ENCODE data around the gene SORCS3. TPM values are rescaled to one million over a fixed set of nuclear protein-coding genes. Genes with fewer than 3 reads are reported as not detected.

The SORCS3 gene
- total and polyA plus RNA-seq, 11 donors = 0.03 to 0.19 (median 0.05) TPM; not detected in 8

- Histone ChIP-seq H3K27me3 (peaks cover 0 to 11% (median 0%) of the 10 kb centered on the region in 9 donors), H3K36me3 (no peaks in the 10 kb centered on the region), H3K9me3 (no peaks in the 10 kb centered on the region), H3K4me3 (peak overlapping the region in 9 of 12 donors; percentile 28 to 43 (median 37)), H3K4me1 (no peaks in the 10 kb centered on the region), H3K27ac (no peak overlapping the region)
- TF ChIP-seq CTCF (IDR thresholded peaks at IDR 0.05) (no peak), POLR2A (IDR thresholded peaks at IDR 0.05) (no peak)
- 21 to 24% (median 22%) methylated on average over 31 to 35 of the region's 35 CpGs for WGBS, 4 donors
- intact Hi-C loops (cut with DNase I) = no loop called here
- DNase-seq (peak in 1 of 5 donors; percentile 31), ATAC-seq (peak in 2 of 4 donors; percentile 51 to 74)
Measured at GRCh38 chr10:104680467-104681401, 39.6 kb downstream of the SORCS3 start.

- TF ChIP-seq POLR2A (IDR thresholded peaks at IDR 0.05) = no peak
- ATAC-seq (no peak), DNase-seq (no peak)
- intact Hi-C loops (cut with DNase I) = no loop called here
- Histone ChIP-seq H3K9me3 (no peaks in the 10 kb centered on the region), H3K27me3 (peaks cover 0 to 11% (median 0%) of the 10 kb centered on the region in 9 donors), H3K4me1 (no peaks in the 10 kb centered on the region), H3K4me3 (peak overlapping the region in 7 of 12 donors; percentile 32 to 43 (median 38)), H3K27ac (no peak overlapping the region), H3K36me3 (no peaks in the 10 kb centered on the region)
- WGBS, 4 donors = 38 to 87% (median 70%) methylated on average over 2 of the region's 2 CpGs
Measured at GRCh38 chr10:104681485-104681884, 40.4 kb downstream of the SORCS3 start.

GRCh38 chr10:104683567-104683966 is 42.5 kb downstream of the SORCS3 start:
- no peak for ATAC-seq
- intact Hi-C loops (cut with DNase I) = no loop called here

GRCh38 chr10:104686829-104687228 is 45.7 kb downstream of the SORCS3 start:
- H3K27me3 ChIP-seq = peaks cover 0 to 10% (median 0%) of the 10 kb centered on the region in 9 donors
- WGBS, 4 donors = 39 to 82% (median 60%) methylated on average over 1 of the region's 1 CpG
- ATAC-seq = no peak

More at GRCh38 chr10:104683567-104683966, 42.5 kb downstream of the SORCS3 start:
- TF ChIP-seq POLR2A (IDR thresholded peaks at IDR 0.05) = no peak
- TF ChIP-seq CTCF (IDR thresholded peaks at IDR 0.05) = no peak
- Histone ChIP-seq H3K4me1 (no peaks in the 10 kb centered on the region), H3K4me3 (no peak overlapping the region), H3K27me3 (peaks cover 0 to 11% (median 0%) of the 10 kb centered on the region in 9 donors), H3K36me3 (no peaks in the 10 kb centered on the region), H3K9me3 (no peaks in the 10 kb centered on the region), H3K27ac (no peak overlapping the region)
- no peak for DNase-seq
- 67 to 85% (median 80%) methylated on average over 1 of the region's 1 CpG for WGBS, 4 donors

More at GRCh38 chr10:104686829-104687228, 45.7 kb downstream of the SORCS3 start:
- no peaks in the 10 kb centered on the region for H3K36me3 ChIP-seq
- H3K4me1 ChIP-seq = no peaks in the 10 kb centered on the region
- no peak for DNase-seq
- TF ChIP-seq CTCF (IDR thresholded peaks at IDR 0.05) (no peak), POLR2A (IDR thresholded peaks at IDR 0.05) (no peak)
- H3K4me3 ChIP-seq = no peak overlapping the region
- no peak overlapping the region for H3K27ac ChIP-seq
- intact Hi-C loops (cut with DNase I) = no loop called here
- H3K9me3 ChIP-seq = no peaks in the 10 kb centered on the region
